ENCODE results near the gene GMDS. TPM values are rescaled to one million over a fixed set of nuclear protein-coding genes. Genes with fewer than 3 reads are reported as not detected.

GMDS gene
- polyA plus RNA-seq, 1 donor: 8.2 TPM

- no peak for DNase-seq
Observed at GRCh38 chr6:1972962-1973361, 272.4 kb downstream of the GMDS start.

GRCh38 chr6:1971612-1972011 lies 273.8 kb downstream of the GMDS start:
- no peak for DNase-seq

GRCh38 chr6:1970151-1970561 lies 275.2 kb downstream of the GMDS start:
- no peak for DNase-seq

GRCh38 chr6:1966713-1967112 lies 278.7 kb downstream of the GMDS start:
- DNase-seq: no peak

- DNase-seq: no peak
Observed at GRCh38 chr6:1965596-1966224, 279.7 kb downstream of the GMDS start.

- DNase-seq: no peak
Observed at GRCh38 chr6:1963596-1963995, 281.8 kb downstream of the GMDS start.

- DNase-seq: no peak
Observed at GRCh38 chr6:1962201-1962600, 283.2 kb downstream of the GMDS start.

GRCh38 chr6:1960486-1961142 lies 284.8 kb downstream of the GMDS start:
- DNase-seq: no peak

GRCh38 chr6:1958257-1958656 lies 287.1 kb downstream of the GMDS start:
- DNase-seq: no peak

- no peak for DNase-seq
Observed at GRCh38 chr6:1957746-1958145, 287.7 kb downstream of the GMDS start.

- no peak for DNase-seq
Observed at GRCh38 chr6:1952740-1953360, 292.6 kb downstream of the GMDS start.

GRCh38 chr6:1950631-1951030 lies 294.8 kb downstream of the GMDS start:
- DNase-seq: no peak

GRCh38 chr6:1949538-1949937 lies 295.9 kb downstream of the GMDS start:
- DNase-seq: no peak

GRCh38 chr6:1947922-1948321 lies 297.5 kb downstream of the GMDS start:
- no peak for DNase-seq

GRCh38 chr6:1946583-1946982 lies 298.8 kb downstream of the GMDS start:
- DNase-seq: no peak

- DNase-seq: no peak
Observed at GRCh38 chr6:1945235-1945832, 300.1 kb downstream of the GMDS start.

GRCh38 chr6:1942834-1943233 lies 302.6 kb downstream of the GMDS start:
- no peak for DNase-seq

- DNase-seq: no peak
Observed at GRCh38 chr6:1941534-1941933, 303.9 kb downstream of the GMDS start.

GRCh38 chr6:1940381-1940780 lies 305.0 kb downstream of the GMDS start:
- DNase-seq: no peak

GRCh38 chr6:1933292-1933691 lies 312.1 kb downstream of the GMDS start:
- no peak for DNase-seq

GRCh38 chr6:1931817-1932216 lies 313.6 kb downstream of the GMDS start:
- no peak for DNase-seq

GRCh38 chr6:1930356-1930755 lies 315.0 kb downstream of the GMDS start:
- DNase-seq: no peak

GRCh38 chr6:1929931-1930330 lies 315.5 kb downstream of the GMDS start:
- no peak for DNase-seq
